K562 (cell line): Measurements from ENCODE around the gene GABRR2. TPM values are rescaled to one million over a fixed set of nuclear protein-coding genes. Genes with fewer than 3 reads are reported as not detected.

Experiments used
- BMI1 ChIP-seq: fragments of 150-350 bp; IDR thresholded peaks from 2 replicates; pipeline ENCODE4 v1.6.1; 2014; ENCODE audit warnings: low read length
- CEBPB ChIP-seq: fragments of 450-650 bp; IDR thresholded peaks from 2 replicates; pipeline ENCODE4 v1.6.1; 2016; ENCODE audit warnings: missing genetic modification characterization, missing compliant biosample characterization
- CXXC5 ChIP-seq: fragments of 250-450 bp; sonication (Bioruptor Pico); IDR thresholded peaks from 2 replicates; pipeline ENCODE4 v1.8.0; 2022; ENCODE audit warnings: inconsistent platforms, mild to moderate bottlenecking, moderate library complexity
- E2F3 ChIP-seq: fragments of 250-450 bp; sonication (Bioruptor Pico); IDR thresholded peaks from 2 replicates; pipeline ENCODE4 v1.4.0; 2020; ENCODE audit warnings: mild to moderate bottlenecking
- E2F4 ChIP-seq: sonication (generic); formaldehyde crosslinking; IDR thresholded peaks from 2 replicates; pipeline ENCODE4 v1.8.0; 2022; ENCODE audit warnings: mild to moderate bottlenecking, low read depth, missing genetic modification reagents
- E2F6 ChIP-seq, 2 experiments: IDR thresholded peaks; 2 replicates each; pipeline ENCODE4 v1.6.1; 2011; ENCODE audit warnings: borderline replicate concordance in 1 of 2, control low read depth in 1 of 2, low read depth in 1 of 2, low read length in 1 of 2, mild to moderate bottlenecking in 1 of 2, mixed read lengths in 1 of 2, moderate library complexity in 1 of 2; ENCODE audit not compliant: insufficient read depth in 1 of 2, insufficient read length in 1 of 2, poor library complexity in 1 of 2, severe bottlenecking in 1 of 2; ENCODE audit errors: extremely low read depth in 1 of 2
- NR3C1 ChIP-seq: sonication (generic); formaldehyde crosslinking; IDR thresholded peaks from 2 replicates; pipeline ENCODE4 v1.8.1; 2022; ENCODE audit warnings: missing genetic modification reagents
- POLR2AphosphoS2 ChIP-seq: IDR thresholded peaks from 2 replicates; pipeline ENCODE4 v1.6.1; 2012; ENCODE audit warnings: low read length, improper control_type of control experiment
- RBM25 ChIP-seq: fragments of 200-400 bp; formaldehyde crosslinking; IDR thresholded peaks from 2 replicates; pipeline ENCODE4 v1.6.1; 2018; ENCODE audit warnings: low read length, low read depth, moderate library complexity; ENCODE audit not compliant: severe bottlenecking
- RUNX1 ChIP-seq: sonication (generic); IDR thresholded peaks from 2 replicates; pipeline ENCODE4 v1.6.1; 2016; ENCODE audit warnings: antibody characterized with exemption, low read depth
- SIN3B ChIP-seq: fragments of 450-650 bp; IDR thresholded peaks from 2 replicates; pipeline ENCODE4 v1.6.1; 2017; ENCODE audit warnings: low read depth, mild to moderate bottlenecking, moderate library complexity
- SUPT5H ChIP-seq: fragments of 450-650 bp; IDR thresholded peaks from 2 replicates; pipeline ENCODE4 v1.6.1; 2016
- TFAP4 ChIP-seq: sonication (generic); formaldehyde crosslinking; IDR thresholded peaks from 2 replicates; pipeline ENCODE4 v1.8.0; 2022; ENCODE audit warnings: missing genetic modification reagents, mild to moderate bottlenecking, moderate library complexity, borderline replicate concordance
- VEZF1 ChIP-seq: fragments of 200-800 bp; sonication (Bioruptor generic); IDR thresholded peaks from 2 replicates; pipeline ENCODE4 v1.6.1; 2017; ENCODE audit warnings: missing genetic modification characterization, missing compliant biosample characterization
- ZNF586 ChIP-seq: fragments of 450-650 bp; formaldehyde crosslinking; conservative IDR thresholded peaks from 2 replicates; pipeline ENCODE4 v1.4.0; 2020; ENCODE audit warnings: mild to moderate bottlenecking, moderate library complexity
- ZNF830 ChIP-seq: fragments of 250-450 bp; sonication (Bioruptor Pico); IDR thresholded peaks from 2 replicates; pipeline ENCODE4 v1.5.0; 2021; ENCODE audit warnings: mild to moderate bottlenecking
- polyA plus RNA-seq, 8 experiments: library from polyadenylated mRNA; depleted of rRNA in 4 of 8; stranded (reverse) in 5 of 8; unstranded in 3 of 8; fragments of >200 nt; fragmentation: Nextera tagmentation in 2 of 8; fragmentation: Illumina TruSeq in 1 of 8; extraction: Ambion mirVana in 2 of 8; extraction: Trizol in 1 of 8; gene quantifications; 2 replicates each; pipeline versions ENCODE4 v1.2.1 to v1.2.3, GENCODE V29; 2011 to 2014; ENCODE audit warnings: inconsistent platforms in 1 of 8, missing spikeins in 1 of 8
- total RNA-seq, 7 experiments: library from RNA; depleted of rRNA in 6 of 7; stranded (reverse); fragments of >200 nt in 6 of 7; fragmentation: Illumina TruSeq in 2 of 7; extraction: Trizol in 2 of 7; gene quantifications; 2 replicates each; pipeline versions ENCODE4 v1.2.1 to v1.2.3, GENCODE V29; 2011 to 2021; ENCODE audit warnings: low replicate concordance in 1 of 7
- TF ChIP-seq, protein P1 (sequence below): IDR thresholded peaks from 2 replicates; pipeline ENCODE4 v1.6.1; 2011; ENCODE audit warnings: borderline replicate concordance, low read depth, mild to moderate bottlenecking, moderate library complexity, low read length; ENCODE audit not compliant: insufficient read depth, poor library complexity, severe bottlenecking
- TF ChIP-seq, protein P2 (sequence below): fragments of 450-650 bp; formaldehyde crosslinking; IDR thresholded peaks from 2 replicates; pipeline ENCODE4 v1.4.0; 2020; ENCODE audit warnings: mild to moderate bottlenecking, moderate library complexity

GABRR2 gene
- total and polyA plus RNA-seq, 9 of the 15 experiments (the other 6 are each of a cell fraction or from before 2014, with no cell fraction given) = 0.09 to 0.13 (median 0.10) TPM; not detected in 6

GRCh38 chr6:89352278-89353117 lies 37.4 kb upstream of the GABRR2 start, which contains the start of gene UBE2J1 (continued):
- TF ChIP-seq ZNF586 (CRISPR knock-in tag) (no peak), RUNX1 (0 out of 2 replicates have a peak, but pooled peaks have one; percentile 56), CXXC5 (CRISPR knock-in tag) (peak; percentile 76), SIN3B (peak; percentile 42), POLR2AphosphoS2 (no peak), VEZF1 (peak; percentile 78), NR3C1 (CRISPR knock-in tag) (peak; percentile 91), TFAP4 (peak; percentile 37; the same call in 1 of the 2 replicates), E2F4 (CRISPR knock-in tag) (peak; percentile 43; the same call in 1 of the 2 replicates), SUPT5H (peak; percentile 66), E2F6 (IDR thresholded peaks at IDR 0.05; ENCODE audit: borderline replicate concordance in 1 of 2, extremely low read depth in 1 of 2, insufficient read depth in 1 of 2, insufficient read length in 1 of 2, low read depth in 1 of 2, low read length in 1 of 2, poor library complexity in 1 of 2, severe bottlenecking in 1 of 2) (peak; percentile 53 to 81), RBM25 (peak; percentile 9), E2F3 (CRISPR knock-in tag) (no peak), ZNF830 (CRISPR knock-in tag) (peak; percentile 26; the same call in 1 of the 2 replicates), CEBPB (tag) (peak; percentile 83), BMI1 (no peak)
- TF ChIP-seq, protein P1, sequence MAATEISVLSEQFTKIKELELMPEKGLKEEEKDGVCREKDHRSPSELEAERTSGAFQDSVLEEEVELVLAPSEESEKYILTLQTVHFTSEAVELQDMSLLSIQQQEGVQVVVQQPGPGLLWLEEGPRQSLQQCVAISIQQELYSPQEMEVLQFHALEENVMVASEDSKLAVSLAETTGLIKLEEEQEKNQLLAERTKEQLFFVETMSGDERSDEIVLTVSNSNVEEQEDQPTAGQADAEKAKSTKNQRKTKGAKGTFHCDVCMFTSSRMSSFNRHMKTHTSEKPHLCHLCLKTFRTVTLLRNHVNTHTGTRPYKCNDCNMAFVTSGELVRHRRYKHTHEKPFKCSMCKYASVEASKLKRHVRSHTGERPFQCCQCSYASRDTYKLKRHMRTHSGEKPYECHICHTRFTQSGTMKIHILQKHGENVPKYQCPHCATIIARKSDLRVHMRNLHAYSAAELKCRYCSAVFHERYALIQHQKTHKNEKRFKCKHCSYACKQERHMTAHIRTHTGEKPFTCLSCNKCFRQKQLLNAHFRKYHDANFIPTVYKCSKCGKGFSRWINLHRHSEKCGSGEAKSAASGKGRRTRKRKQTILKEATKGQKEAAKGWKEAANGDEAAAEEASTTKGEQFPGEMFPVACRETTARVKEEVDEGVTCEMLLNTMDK = peak; percentile 42
- TF ChIP-seq, protein P2, sequence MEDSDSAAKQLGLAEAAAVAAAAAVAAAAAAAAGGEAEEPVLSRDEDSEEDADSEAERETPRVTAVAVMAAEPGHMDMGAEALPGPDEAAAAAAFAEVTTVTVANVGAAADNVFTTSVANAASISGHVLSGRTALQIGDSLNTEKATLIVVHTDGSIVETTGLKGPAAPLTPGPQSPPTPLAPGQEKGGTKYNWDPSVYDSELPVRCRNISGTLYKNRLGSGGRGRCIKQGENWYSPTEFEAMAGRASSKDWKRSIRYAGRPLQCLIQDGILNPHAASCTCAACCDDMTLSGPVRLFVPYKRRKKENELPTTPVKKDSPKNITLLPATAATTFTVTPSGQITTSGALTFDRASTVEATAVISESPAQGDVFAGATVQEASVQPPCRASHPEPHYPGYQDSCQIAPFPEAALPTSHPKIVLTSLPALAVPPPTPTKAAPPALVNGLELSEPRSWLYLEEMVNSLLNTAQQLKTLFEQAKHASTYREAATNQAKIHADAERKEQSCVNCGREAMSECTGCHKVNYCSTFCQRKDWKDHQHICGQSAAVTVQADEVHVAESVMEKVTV (CRISPR knock-in tag) = no peak
